RPMI7951 (cell line): ENCODE measurements around the gene PANX2. TPM values are rescaled to one million over a fixed set of nuclear protein-coding genes. Genes with fewer than 3 reads are reported as not detected.
"Not testable (repeated sequence)": the region's sequence is repeated elsewhere in the genome, so short reads cannot be mapped to it uniquely, and the experiment has no call there.

Source experiments
- DNase-seq: peaks from one replicate; pipeline ENCODE4 v3.0.0-alpha.2; 2012; ENCODE audit warnings: low read depth
- total RNA-seq: library from RNA; depleted of rRNA; stranded (reverse); fragments of >200 nt; shearing (Covaris generic); gene quantifications from 2 replicates; pipeline ENCODE4 v1.2.3, GENCODE V29; 2014

Gene PANX2
- total RNA-seq, 1 experiment from 2014 or later: not detected

- no peak for DNase-seq
Observed at GRCh38 chr22:50199251-50199721, 28.8 kb downstream of the PANX2 start.

- DNase-seq: peak; percentile 14
Observed at GRCh38 chr22:50199829-50200460, 29.4 kb downstream of the PANX2 start.

GRCh38 chr22:50200461-50201190, 30.1 kb downstream of the PANX2 start, which contains the start of gene SELENOO:
TSS of gene SELENOO (plus strand) at chr22:50201011. CDS start at chr22:50201037, 26 bp downstream.
- DNase-seq: peak; percentile 86

GRCh38 chr22:50201191-50202129, 30.9 kb downstream of the PANX2 start:
- DNase-seq: peak; percentile 18

GRCh38 chr22:50202130-50202666, 31.7 kb downstream of the PANX2 start:
- DNase-seq: no peak

- DNase-seq: no peak
Observed at GRCh38 chr22:50203288-50203687, 32.8 kb downstream of the PANX2 start.

- DNase-seq: no peak
Observed at GRCh38 chr22:50204571-50204970, 34.0 kb downstream of the PANX2 start.

GRCh38 chr22:50204998-50205397, 34.5 kb downstream of the PANX2 start:
- DNase-seq: not testable (repeated sequence)

GRCh38 chr22:50205781-50206569, 35.4 kb downstream of the PANX2 start:
- DNase-seq: no peak

GRCh38 chr22:50206599-50206998, 36.1 kb downstream of the PANX2 start:
- DNase-seq: no peak

- no peak for DNase-seq
Observed at GRCh38 chr22:50207383-50208140, 37.0 kb downstream of the PANX2 start.

- DNase-seq: no peak
Observed at GRCh38 chr22:50208430-50208938, 38.0 kb downstream of the PANX2 start.

- no peak for DNase-seq
Observed at GRCh38 chr22:50208939-50209892, 38.7 kb downstream of the PANX2 start.

GRCh38 chr22:50209893-50210292, 39.4 kb downstream of the PANX2 start:
- peak; percentile 53 for DNase-seq

- DNase-seq: no peak
Observed at GRCh38 chr22:50210378-50211139, 40.0 kb downstream of the PANX2 start.

GRCh38 chr22:50211147-50211546, 40.6 kb downstream of the PANX2 start:
- DNase-seq: no peak

- DNase-seq: no peak
Observed at GRCh38 chr22:50213263-50213662, 42.7 kb downstream of the PANX2 start.
